Thoracic aorta (tissue), 2 donors: ENCODE measurements around the gene LRRC28. TPM values are rescaled to one million over a fixed set of nuclear protein-coding genes. Genes with fewer than 3 reads are reported as not detected.

Experiments used
- ATAC-seq: fragments of 150-250 bp; one replicate; pipeline ENCODE4 v1.8.0; 2017; ENCODE audit warnings: low read depth; ENCODE audit not compliant: insufficient number of reproducible peaks, low FRiP score
- DNase-seq: peaks from one replicate; pipeline ENCODE4 v3.0.0-alpha.2; 2020; ENCODE audit warnings: low spot score
- H3K27ac ChIP-seq, 2 donors: fragments of 200-600 bp; sonication (generic); 1 replicate in 1 of 2; 2 replicates in 1 of 2; pipeline ENCODE4 v1.5.1; 2016; ENCODE audit warnings: mild to moderate bottlenecking in 2 of 2, moderate library complexity in 2 of 2
- H3K27me3 ChIP-seq: fragments of 200-600 bp; sonication (generic); replicated peaks from 2 replicates; pipeline ENCODE4 v1.6.0; 2016; ENCODE audit warnings: mild to moderate bottlenecking; ENCODE audit not compliant: insufficient read depth
- H3K36me3 ChIP-seq: fragments of 200-600 bp; sonication (generic); one replicate; pipeline ENCODE4 v1.5.1; 2016
- H3K4me1 ChIP-seq, 2 donors: fragments of 200-600 bp; sonication (generic); 1 replicate in 1 of 2; 2 replicates in 1 of 2; pipeline versions ENCODE4 v1.5.1 to v1.6.0; 2016; ENCODE audit warnings: low read depth in 2 of 2, mild to moderate bottlenecking in 1 of 2; ENCODE audit not compliant: control insufficient read depth in 1 of 2
- H3K4me3 ChIP-seq: fragments of 200-600 bp; sonication (generic); 2 replicates; pipeline ENCODE4 v1.5.1; 2016; ENCODE audit warnings: mild to moderate bottlenecking
- H3K9me3 ChIP-seq: fragments of 200-600 bp; sonication (generic); 2 replicates; pipeline ENCODE4 v1.5.1; 2016
- total RNA-seq, 2 donors: library from RNA; depleted of rRNA; stranded (reverse); fragments of >200 nt; gene quantifications; one replicate each; pipeline versions ENCODE4 v1.1.0 to v1.2.3, GENCODE V29; 2016
- TF ChIP-seq, protein P1 (sequence below): fragments of 200-600 bp; sonication (generic); IDR thresholded peaks from one replicate; pipeline ENCODE4 v1.5.1; 2019; ENCODE audit warnings: antibody characterized with exemption

Gene LRRC28
- total RNA-seq, 2 donors from 2014 or later: 30.1 to 35.3 TPM

DNA sequence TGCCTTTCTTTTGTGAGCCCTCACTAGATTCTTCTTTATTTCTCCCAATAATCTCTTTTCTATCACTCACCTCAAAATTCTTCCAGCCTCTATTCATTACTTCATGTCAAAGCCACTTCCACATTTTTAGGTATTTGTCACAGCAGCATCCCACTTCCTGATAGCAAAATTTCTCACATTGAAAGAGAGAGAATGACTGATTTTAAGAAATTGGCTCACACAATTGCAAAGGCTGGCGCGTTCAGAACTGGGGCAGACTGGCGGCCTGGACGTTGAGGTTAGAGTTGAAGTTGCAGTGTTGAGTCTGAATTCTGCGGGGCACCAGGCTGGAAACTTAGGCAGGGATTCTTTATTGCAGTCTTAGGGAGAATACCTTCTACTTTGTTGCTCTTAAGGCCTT, 117.9 kb downstream of the LRRC28 start:
- Histone ChIP-seq H3K4me1 (peaks cover 7 to 12% of the 10 kb centered on the region in 2 donors), H3K27me3 (no peaks in the 10 kb centered on the region), H3K9me3 (peaks cover under 1% of the 10 kb centered on the region), H3K27ac (no peak overlapping the region), H3K36me3 (no peaks in the 10 kb centered on the region), H3K4me3 (no peak overlapping the region)
- TF ChIP-seq, protein P1, sequence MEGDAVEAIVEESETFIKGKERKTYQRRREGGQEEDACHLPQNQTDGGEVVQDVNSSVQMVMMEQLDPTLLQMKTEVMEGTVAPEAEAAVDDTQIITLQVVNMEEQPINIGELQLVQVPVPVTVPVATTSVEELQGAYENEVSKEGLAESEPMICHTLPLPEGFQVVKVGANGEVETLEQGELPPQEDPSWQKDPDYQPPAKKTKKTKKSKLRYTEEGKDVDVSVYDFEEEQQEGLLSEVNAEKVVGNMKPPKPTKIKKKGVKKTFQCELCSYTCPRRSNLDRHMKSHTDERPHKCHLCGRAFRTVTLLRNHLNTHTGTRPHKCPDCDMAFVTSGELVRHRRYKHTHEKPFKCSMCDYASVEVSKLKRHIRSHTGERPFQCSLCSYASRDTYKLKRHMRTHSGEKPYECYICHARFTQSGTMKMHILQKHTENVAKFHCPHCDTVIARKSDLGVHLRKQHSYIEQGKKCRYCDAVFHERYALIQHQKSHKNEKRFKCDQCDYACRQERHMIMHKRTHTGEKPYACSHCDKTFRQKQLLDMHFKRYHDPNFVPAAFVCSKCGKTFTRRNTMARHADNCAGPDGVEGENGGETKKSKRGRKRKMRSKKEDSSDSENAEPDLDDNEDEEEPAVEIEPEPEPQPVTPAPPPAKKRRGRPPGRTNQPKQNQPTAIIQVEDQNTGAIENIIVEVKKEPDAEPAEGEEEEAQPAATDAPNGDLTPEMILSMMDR: no peak
- no peak for ATAC-seq
- no peak for DNase-seq

GRCh38 chr15:99371180-99372103, 120.2 kb downstream of the LRRC28 start:
- Histone ChIP-seq H3K4me1 (peaks cover 7 to 12% of the 10 kb centered on the region in 2 donors), H3K36me3 (no peaks in the 10 kb centered on the region), H3K27ac (peak overlapping the region; percentile 24 to 69), H3K27me3 (no peaks in the 10 kb centered on the region), H3K9me3 (peaks cover 8% of the 10 kb centered on the region), H3K4me3 (no peak overlapping the region)
- ATAC-seq (no peak), DNase-seq (no peak)
- TF ChIP-seq, protein P1: no peak

DNA sequence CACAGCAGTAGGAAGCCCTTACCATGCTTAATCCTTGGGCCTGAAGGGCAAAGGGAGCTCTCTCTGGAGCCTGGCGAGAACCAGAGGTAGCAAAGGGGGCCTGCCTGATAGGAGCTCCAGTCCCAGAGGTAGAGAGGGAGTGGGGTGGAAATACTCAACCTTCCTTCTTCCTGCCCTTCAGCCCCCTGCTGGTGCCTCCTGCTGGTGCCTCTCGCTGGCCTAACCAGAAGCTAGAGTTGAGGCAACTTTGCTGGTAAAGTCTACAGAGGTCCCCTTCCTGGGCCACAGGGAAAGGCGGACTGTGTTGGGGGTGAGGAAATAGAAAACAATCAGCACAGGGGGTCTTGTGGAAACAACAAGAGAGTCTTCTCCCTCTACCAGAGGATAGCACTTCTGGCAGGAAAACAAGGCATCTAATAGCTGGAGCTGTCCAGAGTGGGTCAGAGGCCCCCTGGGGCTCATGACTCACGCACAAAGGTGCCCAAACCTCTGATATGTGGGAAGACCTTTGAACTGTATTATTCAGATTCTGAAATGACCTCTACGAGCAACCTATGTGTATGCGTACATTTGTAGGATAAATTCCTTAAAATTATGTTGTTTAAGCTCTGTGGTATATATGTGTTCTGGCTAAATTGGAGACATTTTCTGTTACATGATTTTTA, 133.9 kb downstream of the LRRC28 start:
- Histone ChIP-seq H3K27ac (no peak overlapping the region), H3K36me3 (no peaks in the 10 kb centered on the region), H3K27me3 (no peaks in the 10 kb centered on the region), H3K4me1 (peaks cover 3 to 5% of the 10 kb centered on the region in 2 donors), H3K4me3 (no peak overlapping the region), H3K9me3 (no peaks in the 10 kb centered on the region)
- no peak for ATAC-seq
- TF ChIP-seq, protein P1: no peak
- DNase-seq: no peak

DNA sequence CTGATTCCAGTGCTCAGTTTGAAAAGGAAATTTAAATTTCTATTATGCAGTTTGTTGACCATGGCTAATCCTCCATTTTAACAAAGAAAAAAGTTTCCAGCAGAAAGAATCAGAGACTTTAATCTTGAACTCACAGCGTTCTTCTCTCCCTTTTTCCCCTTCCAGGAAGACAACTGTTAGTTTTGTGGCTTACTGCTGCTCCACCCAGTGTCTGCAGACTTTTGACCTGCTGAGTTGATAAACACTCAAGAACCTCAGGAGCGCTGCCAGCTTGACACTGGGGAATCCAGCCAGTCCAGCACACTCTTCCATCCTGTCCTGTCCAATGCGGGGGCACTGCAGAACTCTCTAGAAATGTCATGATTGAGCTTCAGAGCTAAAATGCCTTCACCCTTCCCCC, 134.6 kb downstream of the LRRC28 start:
- peaks cover 3 to 5% of the 10 kb centered on the region in 2 donors for H3K4me1 ChIP-seq
- H3K36me3 ChIP-seq: no peaks in the 10 kb centered on the region
- no peak overlapping the region for H3K4me3 ChIP-seq
- H3K27me3 ChIP-seq: no peaks in the 10 kb centered on the region
- DNase-seq: no peak
- no peak overlapping the region for H3K27ac ChIP-seq
- ATAC-seq: no peak
- TF ChIP-seq, protein P1: no peak
- H3K9me3 ChIP-seq: no peaks in the 10 kb centered on the region

- Histone ChIP-seq H3K4me1 (peaks cover 3 to 5% of the 10 kb centered on the region in 2 donors), H3K27ac (no peak overlapping the region), H3K4me3 (no peak overlapping the region), H3K36me3 (no peaks in the 10 kb centered on the region), H3K9me3 (no peaks in the 10 kb centered on the region), H3K27me3 (no peaks in the 10 kb centered on the region)
- TF ChIP-seq, protein P1: no peak
- DNase-seq (no peak), ATAC-seq (no peak)
Observed at GRCh38 chr15:99386391-99386790, 135.1 kb downstream of the LRRC28 start.
